Measurements from ENCODE around the gene RAB40B. TPM values are rescaled to one million over a fixed set of nuclear protein-coding genes. Genes with fewer than 3 reads are reported as not detected.

The RAB40B gene
- total and polyA plus RNA-seq, 5 experiments from 2014 or later, result 1.4 to 6.1 (median 2.7) TPM

DNA sequence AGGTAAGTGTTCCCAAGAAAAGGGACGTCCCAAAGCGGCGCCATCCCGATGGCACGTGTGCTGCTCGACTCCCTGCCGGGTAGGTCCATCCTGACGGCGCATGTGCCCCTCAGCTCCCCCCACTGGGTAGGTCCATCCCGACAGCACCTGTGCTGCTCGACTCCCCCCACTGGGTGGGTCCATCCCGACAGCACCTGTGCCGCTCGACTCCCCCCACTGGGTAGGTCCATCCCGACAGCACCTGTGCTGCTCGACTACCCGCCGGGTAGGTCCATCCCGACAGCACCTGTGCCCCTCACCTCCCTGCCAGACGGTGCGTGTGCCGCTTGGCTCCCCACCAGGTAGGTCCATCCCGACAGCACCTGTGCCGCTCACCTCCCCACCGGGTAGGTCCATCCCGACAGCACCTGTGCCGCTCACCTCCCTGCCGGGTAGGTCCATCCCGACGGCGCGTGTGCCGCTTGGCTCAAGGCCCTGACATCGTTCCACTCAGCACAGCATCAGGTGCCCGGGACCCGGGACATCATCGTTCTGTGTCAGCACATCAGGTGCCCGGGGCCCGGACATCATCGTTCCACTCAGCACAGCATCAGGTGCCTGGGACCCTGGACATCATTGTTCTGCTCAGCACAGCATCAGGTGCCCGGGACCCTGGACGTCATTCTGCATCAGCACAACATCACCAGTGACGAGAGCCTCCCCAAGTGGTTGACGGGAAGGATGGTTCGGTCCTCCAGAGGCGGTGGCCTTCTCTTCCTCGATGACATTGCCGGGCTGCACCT, 31.2 kb upstream of the RAB40B start:
- DNase-seq (no peak), ATAC-seq (no peak)
- Mint-ChIP-seq H3K9me3 (peaks cover 0 to 10% (median 1%) of the 10 kb centered on the region in 9 donors), H3K36me3 (peaks cover 6 to 36% (median 14%) of the 10 kb centered on the region in 3 donors), H3K27me3 (no peaks in the 10 kb centered on the region), H3K27ac (peak overlapping the region in 2 of 10 donors; percentile 15 to 65), H3K4me1 (no peaks in the 10 kb centered on the region), H3K4me3 (no peak overlapping the region)
- POLR2A ChIA-PET, result no interaction called here

DNA sequence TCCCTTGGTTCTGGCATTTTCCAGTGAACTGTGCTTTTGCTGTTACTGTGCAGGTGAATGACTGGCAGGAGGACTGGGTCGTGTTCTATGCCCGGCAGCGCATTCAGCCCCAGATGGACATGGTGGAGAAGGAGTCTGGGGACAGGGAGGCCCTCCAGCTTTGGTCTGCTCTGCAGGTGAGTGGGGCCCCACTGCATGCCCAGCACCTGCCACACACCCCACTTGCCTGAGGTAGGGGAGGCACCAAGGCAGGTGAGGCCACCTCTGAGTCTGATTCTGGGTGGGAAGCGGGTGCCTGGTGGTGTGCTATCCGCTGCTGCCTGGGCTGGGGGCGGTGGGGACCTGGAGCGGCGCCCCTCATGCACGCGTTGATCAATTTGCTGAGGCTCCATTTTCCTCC, 27.9 kb upstream of the RAB40B start:
- no peak overlapping the region for H3K4me3 Mint-ChIP-seq
- peaks cover 0 to 7% (median 1%) of the 10 kb centered on the region in 4 donors for H3K4me1 Mint-ChIP-seq
- H3K27ac Mint-ChIP-seq, result no peak overlapping the region
- DNase-seq, result no peak
- H3K36me3 Mint-ChIP-seq, result peaks cover 0 to 48% (median 10%) of the 10 kb centered on the region in 3 donors
- no peaks in the 10 kb centered on the region for H3K27me3 Mint-ChIP-seq
- POLR2A ChIA-PET, result interaction anchor here (0.8 kb wide), 1 partner anchor 90 kb away, joined by 3 read pairs; no protein-coding TSS in a partner anchor
- H3K9me3 Mint-ChIP-seq, result no peaks in the 10 kb centered on the region
- no peak for ATAC-seq

DNA sequence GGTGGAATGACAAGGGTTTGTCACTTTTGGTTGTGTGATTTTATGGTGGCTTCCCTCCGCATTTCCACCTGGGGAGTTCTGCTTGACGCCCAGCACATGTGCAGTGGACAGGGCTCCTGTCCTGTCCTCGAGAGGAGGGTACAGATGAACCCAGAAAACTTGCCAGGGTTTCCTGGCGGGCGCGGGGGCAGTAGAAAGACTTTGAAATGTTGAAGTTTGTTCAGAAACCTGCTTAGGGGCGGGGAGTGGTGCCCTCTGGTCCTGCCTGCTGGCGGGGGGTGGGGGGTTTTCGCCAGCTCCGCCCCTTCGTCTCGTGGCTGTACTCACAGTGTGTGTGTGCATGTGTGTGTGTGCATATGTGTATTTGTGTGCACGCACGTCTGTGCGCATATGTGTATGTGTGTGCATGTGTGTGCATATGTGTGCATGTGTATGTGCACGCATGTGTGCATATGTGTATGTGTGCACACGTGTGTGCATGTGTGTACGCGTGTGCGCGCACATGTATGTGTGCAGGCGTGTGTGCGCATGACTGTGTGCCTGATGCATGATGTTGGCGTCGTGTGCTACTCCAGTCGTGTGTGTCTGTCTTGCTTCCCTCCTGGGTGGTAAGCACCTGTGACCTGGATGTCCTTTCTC, 24.8 kb upstream of the RAB40B start:
- Mint-ChIP-seq H3K27me3 (no peaks in the 10 kb centered on the region), H3K4me3 (no peak overlapping the region), H3K27ac (peak overlapping the region in 3 of 10 donors; percentile 18 to 66 (median 28)), H3K36me3 (peaks cover 0 to 63% (median 12%) of the 10 kb centered on the region in 3 donors), H3K4me1 (peaks cover under 1 to 8% (median 5%) of the 10 kb centered on the region in 4 donors), H3K9me3 (no peaks in the 10 kb centered on the region)
- DNase-seq, result no peak
- POLR2A ChIA-PET, result no interaction called here
- no peak for ATAC-seq

DNA sequence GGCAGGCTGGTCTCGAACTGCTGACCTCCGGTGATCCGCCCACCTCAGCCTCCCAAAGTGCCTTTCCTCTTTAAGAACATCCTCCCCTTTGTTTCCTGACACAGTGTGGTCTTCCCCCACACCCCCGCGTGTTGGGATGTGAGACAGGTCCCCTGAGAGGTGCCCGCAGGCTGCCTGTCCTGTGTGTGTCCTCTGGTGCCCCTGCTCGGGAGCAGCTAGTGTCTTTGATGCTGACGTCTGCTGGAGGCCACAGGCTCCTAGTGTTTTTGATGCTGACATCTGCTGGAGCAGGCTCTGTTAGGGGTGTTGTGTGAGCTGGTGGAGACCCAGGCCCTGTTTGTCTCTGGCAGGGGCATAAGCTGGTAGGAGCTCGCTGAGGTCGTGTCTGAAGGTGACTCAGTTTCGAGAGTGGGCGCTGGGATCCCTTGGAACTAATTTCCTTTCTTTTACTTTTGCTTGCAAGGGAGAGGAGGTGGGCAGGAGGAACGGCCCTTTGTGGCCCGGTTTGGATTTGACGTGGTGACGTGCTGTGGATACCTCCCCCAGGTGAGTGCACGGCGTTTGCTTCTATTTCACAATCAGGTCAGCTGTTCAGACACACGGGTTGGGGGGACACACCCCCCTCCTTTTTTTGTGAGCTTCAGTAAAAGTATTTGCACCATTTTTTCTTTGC, 24.0 kb upstream of the RAB40B start:
- Mint-ChIP-seq H3K4me1 (peaks cover 8 to 15% (median 11%) of the 10 kb centered on the region in 4 donors), H3K4me3 (no peak overlapping the region), H3K36me3 (peaks cover 0 to 57% (median 9%) of the 10 kb centered on the region in 3 donors), H3K9me3 (no peaks in the 10 kb centered on the region), H3K27ac (peak overlapping the region in 2 of 10 donors; percentile 13 to 66), H3K27me3 (no peaks in the 10 kb centered on the region)
- no peak for ATAC-seq
- no peak for DNase-seq
- POLR2A ChIA-PET, result no interaction called here

GRCh38 chr17:82720204-82720603, 21.7 kb upstream of the RAB40B start:
- Mint-ChIP-seq H3K36me3 (peaks cover 0 to 38% (median 2%) of the 10 kb centered on the region in 3 donors), H3K27me3 (no peaks in the 10 kb centered on the region), H3K27ac (no peak overlapping the region), H3K9me3 (no peaks in the 10 kb centered on the region), H3K4me1 (peaks cover 14 to 28% (median 24%) of the 10 kb centered on the region in 4 donors), H3K4me3 (no peak overlapping the region)
- no peak for ATAC-seq
- DNase-seq, result no peak
- POLR2A ChIA-PET, result no interaction called here

DNA sequence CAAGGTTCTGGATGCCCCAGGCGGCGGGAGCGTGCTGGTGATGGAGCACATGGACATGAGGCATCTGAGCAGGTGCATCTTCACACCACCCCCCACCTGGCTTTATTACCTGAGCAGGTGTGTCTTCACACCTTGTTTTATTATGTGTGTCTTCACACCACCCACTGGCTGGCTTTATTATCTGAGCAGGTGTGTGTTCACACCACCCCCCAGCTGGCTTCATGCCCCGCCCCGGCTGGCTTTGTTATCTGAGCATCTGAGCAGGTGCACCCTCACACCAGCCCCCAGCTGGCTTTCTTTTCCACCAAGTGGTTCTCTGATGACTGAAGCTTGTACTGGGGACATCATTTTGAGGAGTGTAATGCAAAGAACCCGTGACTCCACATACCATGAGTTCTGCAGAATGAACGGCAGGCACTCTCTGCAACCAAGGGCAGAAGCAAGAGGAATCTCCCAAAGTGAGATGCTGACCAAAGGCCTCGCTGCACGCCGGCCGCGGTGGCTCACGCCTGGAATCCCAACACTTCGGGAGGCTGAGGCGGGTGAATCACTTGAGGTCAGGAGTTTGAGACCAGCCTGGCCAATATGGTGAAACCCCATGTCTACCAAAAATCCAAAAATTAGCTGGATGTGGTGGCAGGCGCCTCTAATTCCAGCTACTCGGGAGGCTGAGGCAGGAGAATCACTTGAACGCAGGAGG, 20.6 kb upstream of the RAB40B start:
- ATAC-seq (no peak), DNase-seq (no peak)
- no peaks in the 10 kb centered on the region for H3K9me3 Mint-ChIP-seq
- peaks cover 0 to 37% (median 2%) of the 10 kb centered on the region in 3 donors for H3K36me3 Mint-ChIP-seq
- POLR2A ChIA-PET, result no interaction called here
- H3K4me3 Mint-ChIP-seq, result peak overlapping the region in 6 of 10 donors; percentile 15 to 99 (median 64)
- H3K27me3 Mint-ChIP-seq, result no peaks in the 10 kb centered on the region
- peak overlapping the region in 4 of 10 donors; percentile 21 to 69 (median 45) for H3K27ac Mint-ChIP-seq
- H3K4me1 Mint-ChIP-seq, result peaks cover 14 to 28% (median 24%) of the 10 kb centered on the region in 4 donors

GRCh38 chr17:82716203-82717010, 17.9 kb upstream of the RAB40B start, which contains the start of gene FN3KRP:
TSS of gene FN3KRP (plus strand) at chr17:82716706. CDS start at chr17:82716756, 50 bp downstream.
- no peaks in the 10 kb centered on the region for H3K9me3 Mint-ChIP-seq
- H3K4me3 Mint-ChIP-seq, result peak within 1 kb of the TSS; percentile 89 to 99 (median 95)
- ATAC-seq (peak; percentile 92), DNase-seq (peak; percentile 80 to 97 (median 86))
- H3K27ac Mint-ChIP-seq, result peak within 1 kb of the TSS; percentile 38 to 95 (median 93)
- POLR2A ChIA-PET, result interaction anchor here (0.5 to 3.2 kb wide), 6 partner anchors 19 to 201 kb away, joined by 3 to 20 read pairs (median 3); partner anchors contain the start of genes FN3K and RAB40B
- H3K36me3 Mint-ChIP-seq, result peaks cover 0 to 20% (median 2%) of the 10 kb centered on the region in 3 donors
- peaks cover 7 to 25% (median 24%) of the 10 kb centered on the region in 4 donors for H3K4me1 Mint-ChIP-seq
- no peaks in the 10 kb centered on the region for H3K27me3 Mint-ChIP-seq

GRCh38 chr17:82713071-82713723, 14.7 kb upstream of the RAB40B start:
- H3K4me1 Mint-ChIP-seq, result peaks cover 7 to 23% (median 21%) of the 10 kb centered on the region in 4 donors
- H3K27ac Mint-ChIP-seq, result peak overlapping the region in 3 of 10 donors; percentile 2 to 33 (median 31)
- no peaks in the 10 kb centered on the region for H3K9me3 Mint-ChIP-seq
- ATAC-seq, result no peak
- DNase-seq, result peak in 1 of 10 donors; percentile 49
- POLR2A ChIA-PET, result no interaction called here
- no peaks in the 10 kb centered on the region for H3K27me3 Mint-ChIP-seq
- no peaks in the 10 kb centered on the region for H3K36me3 Mint-ChIP-seq
- H3K4me3 Mint-ChIP-seq, result peak overlapping the region in 6 of 10 donors; percentile 19 to 51 (median 36)

- H3K27ac Mint-ChIP-seq, result no peak overlapping the region
- ATAC-seq (no peak), DNase-seq (peak in 1 of 10 donors; percentile 26)
- no peak overlapping the region for H3K4me3 Mint-ChIP-seq
- no peaks in the 10 kb centered on the region for H3K36me3 Mint-ChIP-seq
- H3K4me1 Mint-ChIP-seq, result peaks cover under 1 to 10% (median 2%) of the 10 kb centered on the region in 4 donors
- peaks cover 0 to 2% (median 0%) of the 10 kb centered on the region in 5 donors for H3K27me3 Mint-ChIP-seq
- H3K9me3 Mint-ChIP-seq, result no peaks in the 10 kb centered on the region
- POLR2A ChIA-PET, result no interaction called here
Measured at GRCh38 chr17:82710499-82711232, 12.2 kb upstream of the RAB40B start.

GRCh38 chr17:82709676-82710498, 11.4 kb upstream of the RAB40B start:
- POLR2A ChIA-PET, result interaction anchor here (0.7 kb wide), 1 partner anchor 10 kb away, joined by 5 read pairs; no protein-coding TSS in a partner anchor
- Mint-ChIP-seq H3K27me3 (peaks cover 0 to 2% (median 0%) of the 10 kb centered on the region in 5 donors), H3K36me3 (no peaks in the 10 kb centered on the region), H3K4me3 (no peak overlapping the region), H3K4me1 (peaks cover 0 to 9% (median 1%) of the 10 kb centered on the region in 4 donors), H3K27ac (no peak overlapping the region), H3K9me3 (no peaks in the 10 kb centered on the region)
- ATAC-seq (no peak), DNase-seq (peak in 1 of 10 donors; percentile 57)

Measured in naive thymus-derived CD8-positive, alpha-beta T cell (primary cell).